ENCODE results near the gene BCL2L13. TPM values are rescaled to one million over a fixed set of nuclear protein-coding genes. Genes with fewer than 3 reads are reported as not detected.

Gene BCL2L13
- total RNA-seq, 1 donor: 32.0 TPM

- no peak for DNase-seq (ENCODE audit: low read depth in 2 of 3, low spot score in 2 of 3)
These were observed 86.9 kb downstream of the BCL2L13 start for GRCh38 chr22:17725500-17725796.

- DNase-seq (ENCODE audit: low read depth in 2 of 3, low spot score in 2 of 3): no peak
These were observed 87.7 kb downstream of the BCL2L13 start for GRCh38 chr22:17726006-17726927.

- DNase-seq (ENCODE audit: low read depth in 2 of 3, low spot score in 2 of 3): peak in 2 of 3 donors; percentile 38 to 51
These were observed 88.7 kb downstream of the BCL2L13 start for GRCh38 chr22:17726928-17727897.

- DNase-seq (ENCODE audit: low read depth in 2 of 3, low spot score in 2 of 3): no peak
These were observed 90.2 kb downstream of the BCL2L13 start for GRCh38 chr22:17728786-17729185.

- DNase-seq (ENCODE audit: low read depth in 2 of 3, low spot score in 2 of 3): no peak
These were observed 91.0 kb downstream of the BCL2L13 start for GRCh38 chr22:17729561-17729960.

GRCh38 chr22:17732251-17732854 lies 93.8 kb downstream of the BCL2L13 start:
- DNase-seq (ENCODE audit: low read depth in 2 of 3, low spot score in 2 of 3): no peak

GRCh38 chr22:17733466-17733865 lies 94.9 kb downstream of the BCL2L13 start:
- DNase-seq (ENCODE audit: low read depth in 2 of 3, low spot score in 2 of 3): no peak

- DNase-seq (ENCODE audit: low read depth in 2 of 3, low spot score in 2 of 3): peak in 2 of 3 donors; percentile 77 to 86
These were observed 95.6 kb downstream of the BCL2L13 start for GRCh38 chr22:17734187-17734586.

GRCh38 chr22:17738386-17739128 lies 100.0 kb downstream of the BCL2L13 start:
- no peak for DNase-seq (ENCODE audit: low read depth in 2 of 3, low spot score in 2 of 3)

GRCh38 chr22:17739196-17739975 lies 100.8 kb downstream of the BCL2L13 start:
- no peak for DNase-seq (ENCODE audit: low read depth in 2 of 3, low spot score in 2 of 3)

GRCh38 chr22:17741866-17742526 lies 103.4 kb downstream of the BCL2L13 start:
- no peak for DNase-seq (ENCODE audit: low read depth in 2 of 3, low spot score in 2 of 3)

GRCh38 chr22:17742527-17742902 lies 104.0 kb downstream of the BCL2L13 start:
- DNase-seq (ENCODE audit: low read depth in 2 of 3, low spot score in 2 of 3): peak; percentile 37 to 73 (median 56)

- no peak for DNase-seq (ENCODE audit: low read depth in 2 of 3, low spot score in 2 of 3)
These were observed 105.3 kb downstream of the BCL2L13 start for GRCh38 chr22:17743661-17744411.

GRCh38 chr22:17744430-17744829 lies 105.9 kb downstream of the BCL2L13 start:
- DNase-seq (ENCODE audit: low read depth in 2 of 3, low spot score in 2 of 3): no peak

GRCh38 chr22:17746916-17747315 lies 108.4 kb downstream of the BCL2L13 start:
- DNase-seq (ENCODE audit: low read depth in 2 of 3, low spot score in 2 of 3): no peak

GRCh38 chr22:17748555-17749353 lies 110.2 kb downstream of the BCL2L13 start:
- no peak for DNase-seq (ENCODE audit: low read depth in 2 of 3, low spot score in 2 of 3)

GRCh38 chr22:17749605-17750395 lies 111.2 kb downstream of the BCL2L13 start:
- DNase-seq (ENCODE audit: low read depth in 2 of 3, low spot score in 2 of 3): no peak

Measured in hematopoietic multipotent progenitor cell (in vitro differentiated cells).